K562 (cell line): ENCODE results near the gene ANAPC16. TPM values are rescaled to one million over a fixed set of nuclear protein-coding genes. Genes with fewer than 3 reads are reported as not detected.

ENCODE experiments used
- ATF3 ChIP-seq, 2 experiments: fragments of 450-650 bp in 1 of 2; sonication (generic) in 1 of 2; formaldehyde crosslinking in 1 of 2; IDR thresholded peaks in 1 of 2; conservative IDR thresholded peaks in 1 of 2; 2 replicates each; pipeline versions ENCODE4 v1.6.1 to v1.8.1; 2016 to 2023; ENCODE audit warnings: mild to moderate bottlenecking in 2 of 2, moderate library complexity in 2 of 2, inconsistent platforms in 1 of 2, missing genetic modification reagents in 1 of 2
- ATF6 ChIP-seq: sonication (generic); formaldehyde crosslinking; IDR thresholded peaks from 2 replicates; pipeline ENCODE4 v1.4.0; 2020; ENCODE audit warnings: mild to moderate bottlenecking, missing genetic modification reagents
- BMI1 ChIP-seq: fragments of 150-350 bp; IDR thresholded peaks from 2 replicates; pipeline ENCODE4 v1.6.1; 2014; ENCODE audit warnings: low read length
- E2F4 ChIP-seq: sonication (generic); formaldehyde crosslinking; IDR thresholded peaks from 2 replicates; pipeline ENCODE4 v1.8.0; 2022; ENCODE audit warnings: mild to moderate bottlenecking, low read depth, missing genetic modification reagents
- IFI16 ChIP-seq: fragments of 250-450 bp; sonication (Bioruptor Pico); IDR thresholded peaks from 2 replicates; pipeline ENCODE4 v2.1.2; 2022; ENCODE audit warnings: mild to moderate bottlenecking, inconsistent platforms
- JUN ChIP-seq, 2 experiments: sonication (generic) in 1 of 2; formaldehyde crosslinking in 1 of 2; IDR thresholded peaks; 2 replicates each; pipeline versions ENCODE4 v1.6.1 to v1.8.0; 2012 to 2022; ENCODE audit warnings: borderline replicate concordance in 2 of 2, mild to moderate bottlenecking in 2 of 2, improper control_type of control experiment in 1 of 2, low read depth in 1 of 2, low read length in 1 of 2, missing genetic modification reagents in 1 of 2
- KAT2B ChIP-seq: IDR thresholded peaks from one replicate; pipeline ENCODE4 v1.6.1; 2012; ENCODE audit warnings: low read depth, mild to moderate bottlenecking, control low read depth, inconsistent platforms, low read length, moderate library complexity
- KAT7 ChIP-seq: sonication (generic); formaldehyde crosslinking; IDR thresholded peaks from 2 replicates; pipeline ENCODE4 v1.8.0; 2022; ENCODE audit warnings: missing genetic modification reagents, mild to moderate bottlenecking, borderline replicate concordance
- LARP7 ChIP-seq: fragments of 450-650 bp; IDR thresholded peaks from 2 replicates; pipeline ENCODE4 v1.6.1; 2016
- MED1 ChIP-seq: sonication (generic); formaldehyde crosslinking; IDR thresholded peaks from 2 replicates; pipeline ENCODE4 v1.8.1; 2023; ENCODE audit warnings: missing genetic modification reagents, borderline replicate concordance
- NFE2L1 ChIP-seq: fragments of 450-650 bp; IDR thresholded peaks from 2 replicates; pipeline ENCODE4 v1.6.1; 2016; ENCODE audit warnings: missing genetic modification characterization, low read depth, mild to moderate bottlenecking, missing compliant biosample characterization, moderate library complexity, borderline replicate concordance
- NRF1 ChIP-seq, 2 experiments: fragments of 450-650 bp; IDR thresholded peaks in 1 of 2; conservative IDR thresholded peaks in 1 of 2; 2 replicates each; pipeline ENCODE4 v1.6.1; 2014; ENCODE audit warnings: mild to moderate bottlenecking in 2 of 2
- POLR3G ChIP-seq: IDR thresholded peaks from 2 replicates; pipeline ENCODE4 v1.6.1; 2011; ENCODE audit not compliant: insufficient read length, insufficient replicate concordance; ENCODE audit errors: extremely low read depth
- PTTG1 ChIP-seq: fragments of 450-650 bp; IDR thresholded peaks from 2 replicates; pipeline ENCODE4 v1.6.1; 2016; ENCODE audit warnings: low read depth, mild to moderate bottlenecking, missing genetic modification characterization, missing compliant biosample characterization
- SLC30A9 ChIP-seq: fragments of 250-450 bp; sonication (Bioruptor Pico); IDR thresholded peaks from 2 replicates; pipeline ENCODE4 v1.8.0; 2022; ENCODE audit warnings: mild to moderate bottlenecking, moderate library complexity
- TBL1XR1 ChIP-seq, 2 experiments: IDR thresholded peaks; 2 replicates each; pipeline ENCODE4 v1.6.1; 2012; ENCODE audit warnings: improper control_type of control experiment in 2 of 2, low read length in 2 of 2, mild to moderate bottlenecking in 1 of 2
- XRCC4 ChIP-seq: IDR thresholded peaks from one replicate; pipeline ENCODE4 v1.6.1; 2011; ENCODE audit not compliant: insufficient read depth, insufficient read length; ENCODE audit errors: extremely low read depth
- ZNF134 ChIP-seq: fragments of 250-450 bp; sonication (Bioruptor Pico); conservative IDR thresholded peaks from 2 replicates; pipeline ENCODE4 v1.4.0; 2020
- ZNF23 ChIP-seq: fragments of 250-450 bp; sonication (Bioruptor Pico); IDR thresholded peaks from 2 replicates; pipeline ENCODE4 v1.4.0; 2020; ENCODE audit warnings: mild to moderate bottlenecking
- ZNF3 ChIP-seq: fragments of 250-450 bp; sonication (Bioruptor Pico); IDR thresholded peaks from 2 replicates; pipeline ENCODE4 v1.5.0; 2021; ENCODE audit warnings: mild to moderate bottlenecking, moderate library complexity
- ZNF316 ChIP-seq: fragments of 450-650 bp; IDR thresholded peaks from 2 replicates; pipeline ENCODE4 v1.6.1; 2016
- ZNF408 ChIP-seq: fragments of 250-450 bp; sonication (Bioruptor Pico); IDR thresholded peaks from 2 replicates; pipeline ENCODE4 v1.4.0; 2020; ENCODE audit warnings: low read depth, mild to moderate bottlenecking, moderate library complexity
- polyA plus RNA-seq, 8 experiments: library from polyadenylated mRNA; depleted of rRNA in 4 of 8; stranded (reverse) in 5 of 8; unstranded in 3 of 8; fragments of >200 nt; fragmentation: Nextera tagmentation in 2 of 8; fragmentation: Illumina TruSeq in 1 of 8; extraction: Ambion mirVana in 2 of 8; extraction: Trizol in 1 of 8; gene quantifications; 2 replicates each; pipeline versions ENCODE4 v1.2.1 to v1.2.3, GENCODE V29; 2011 to 2014; ENCODE audit warnings: inconsistent platforms in 1 of 8, missing spikeins in 1 of 8
- total RNA-seq, 7 experiments: library from RNA; depleted of rRNA in 6 of 7; stranded (reverse); fragments of >200 nt in 6 of 7; fragmentation: Illumina TruSeq in 2 of 7; extraction: Trizol in 2 of 7; gene quantifications; 2 replicates each; pipeline versions ENCODE4 v1.2.1 to v1.2.3, GENCODE V29; 2011 to 2021; ENCODE audit warnings: low replicate concordance in 1 of 7
- TF ChIP-seq, protein P1 (sequence below): fragments of 250-450 bp; sonication (Bioruptor Pico); IDR thresholded peaks from 2 replicates; pipeline ENCODE4 v1.4.0; 2020

Gene ANAPC16
- total and polyA plus RNA-seq, 9 of the 15 experiments (the other 6 are each of a cell fraction or from before 2014, with no cell fraction given) = 42.6 to 208 (median 108) TPM

GRCh38 chr10:72257051-72257892, 41.5 kb downstream of the ANAPC16 start (continued):
- no peak for TF ChIP-seq POLR3G
- no peak for TF ChIP-seq SLC30A9 (CRISPR knock-in tag)
- no peak for TF ChIP-seq KAT2B
- TF ChIP-seq KAT7 (CRISPR knock-in tag) = no peak
- TF ChIP-seq ZNF3 (CRISPR knock-in tag) = peak; percentile 47; the same call in 1 of the 2 replicates
- TF ChIP-seq IFI16 (CRISPR knock-in tag) = no peak
- no peak for TF ChIP-seq PTTG1 (tag)
- no peak for TF ChIP-seq JUN (IDR thresholded peaks at IDR 0.05; ENCODE audit: borderline replicate concordance, low read depth, low read length)
- TF ChIP-seq JUN (CRISPR knock-in tag; IDR thresholded peaks at IDR 0.05; ENCODE audit: borderline replicate concordance) = no peak
- no peak for TF ChIP-seq TBL1XR1 (IDR thresholded peaks at IDR 0.05; ENCODE audit: low read length in 2 of 2)
- no peak for TF ChIP-seq E2F4 (CRISPR knock-in tag)
- TF ChIP-seq MED1 (CRISPR knock-in tag) = no peak
- TF ChIP-seq ZNF316 = no peak
- TF ChIP-seq ZNF134 (CRISPR knock-in tag) = 0 out of 2 replicates have a peak, but pooled peaks have one; percentile 2
- TF ChIP-seq NFE2L1 = no peak
- TF ChIP-seq ATF3 (IDR thresholded peaks at IDR 0.05) = no peak
- TF ChIP-seq ATF3 (CRISPR knock-in tag; conservative IDR thresholded peaks at IDR 0.05) = no peak
- no peak for TF ChIP-seq ZNF23 (CRISPR knock-in tag)
- TF ChIP-seq NRF1 (conservative IDR thresholded peaks at IDR 0.05 in 1 of 2, IDR thresholded peaks at IDR 0.05 in 1 of 2) = no peak; a peak in 1 of 4 replicates
- TF ChIP-seq BMI1 = no peak
- no peak for TF ChIP-seq ZNF408 (CRISPR knock-in tag)
- TF ChIP-seq LARP7 = no peak
- TF ChIP-seq, protein P1, sequence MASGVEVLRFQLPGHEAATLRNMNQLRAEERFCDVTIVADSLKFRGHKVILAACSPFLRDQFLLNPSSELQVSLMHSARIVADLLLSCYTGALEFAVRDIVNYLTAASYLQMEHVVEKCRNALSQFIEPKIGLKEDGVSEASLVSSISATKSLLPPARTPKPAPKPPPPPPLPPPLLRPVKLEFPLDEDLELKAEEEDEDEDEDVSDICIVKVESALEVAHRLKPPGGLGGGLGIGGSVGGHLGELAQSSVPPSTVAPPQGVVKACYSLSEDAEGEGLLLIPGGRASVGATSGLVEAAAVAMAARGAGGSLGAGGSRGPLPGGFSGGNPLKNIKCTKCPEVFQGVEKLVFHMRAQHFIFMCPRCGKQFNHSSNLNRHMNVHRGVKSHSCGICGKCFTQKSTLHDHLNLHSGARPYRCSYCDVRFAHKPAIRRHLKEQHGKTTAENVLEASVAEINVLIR (CRISPR knock-in tag) = no peak; the same call in 1 of the 2 replicates
- TF ChIP-seq XRCC4 = no peak
- TF ChIP-seq ATF6 = no peak
